HG03469 (cell line): ENCODE measurements around the gene C12orf43.

Experiments used
- ATAC-seq: cut with Tn5 transposase; IDR thresholded peaks from one replicate; pipeline ENCODE4 v1.9.1; 2021; ENCODE audit warnings: mild to moderate bottlenecking, moderate library complexity, moderate number of reproducible peaks; ENCODE audit not compliant: unreplicated experiment

Gene C12orf43

GRCh38 chr12:121001060-121001459 is 15.2 kb downstream of the C12orf43 start:
- no peak for ATAC-seq

GRCh38 chr12:121000530-121000929 is 15.8 kb downstream of the C12orf43 start:
- no peak for ATAC-seq

- no peak for ATAC-seq
These were observed 16.8 kb downstream of the C12orf43 start for GRCh38 chr12:120999191-121000120.

- no peak for ATAC-seq
These were observed 17.9 kb downstream of the C12orf43 start for GRCh38 chr12:120998435-120998834.

- no peak for ATAC-seq
These were observed 18.8 kb downstream of the C12orf43 start for GRCh38 chr12:120997448-120997847.

GRCh38 chr12:120996133-120996746 is 20.0 kb downstream of the C12orf43 start:
- ATAC-seq, result no peak

GRCh38 chr12:120994589-120995337 is 21.5 kb downstream of the C12orf43 start:
- no peak for ATAC-seq

GRCh38 chr12:120994059-120994458 is 22.2 kb downstream of the C12orf43 start:
- ATAC-seq, result no peak

GRCh38 chr12:120993496-120993895 is 22.8 kb downstream of the C12orf43 start:
- no peak for ATAC-seq

GRCh38 chr12:120992989-120993388 is 23.3 kb downstream of the C12orf43 start:
- no peak for ATAC-seq

- ATAC-seq, result no peak
These were observed 24.3 kb downstream of the C12orf43 start for GRCh38 chr12:120991965-120992364.

GRCh38 chr12:120990487-120991055 is 25.7 kb downstream of the C12orf43 start:
- no peak for ATAC-seq

GRCh38 chr12:120989687-120990086 is 26.6 kb downstream of the C12orf43 start:
- ATAC-seq, result no peak

GRCh38 chr12:120988658-120989057 is 27.6 kb downstream of the C12orf43 start:
- no peak for ATAC-seq

- no peak for ATAC-seq
These were observed 28.1 kb downstream of the C12orf43 start for GRCh38 chr12:120988234-120988633.

GRCh38 chr12:120984351-120984898 is 31.9 kb downstream of the C12orf43 start:
- ATAC-seq, result no peak

- ATAC-seq, result no peak
These were observed 32.5 kb downstream of the C12orf43 start for GRCh38 chr12:120983759-120984158.

GRCh38 chr12:120982659-120983058 is 33.6 kb downstream of the C12orf43 start:
- no peak for ATAC-seq

GRCh38 chr12:120981407-120981941 is 34.8 kb downstream of the C12orf43 start:
- no peak for ATAC-seq

- ATAC-seq, result no peak
These were observed 35.4 kb downstream of the C12orf43 start for GRCh38 chr12:120980800-120981368.
